NCI-H510A (cell line): ENCODE data around the gene DNAJB8.

Source experiments
- DNase-seq: peaks from one replicate; lab custom pipeline; 2025; lab: John Stamatoyannopoulos, UW

DNAJB8 gene

DNA sequence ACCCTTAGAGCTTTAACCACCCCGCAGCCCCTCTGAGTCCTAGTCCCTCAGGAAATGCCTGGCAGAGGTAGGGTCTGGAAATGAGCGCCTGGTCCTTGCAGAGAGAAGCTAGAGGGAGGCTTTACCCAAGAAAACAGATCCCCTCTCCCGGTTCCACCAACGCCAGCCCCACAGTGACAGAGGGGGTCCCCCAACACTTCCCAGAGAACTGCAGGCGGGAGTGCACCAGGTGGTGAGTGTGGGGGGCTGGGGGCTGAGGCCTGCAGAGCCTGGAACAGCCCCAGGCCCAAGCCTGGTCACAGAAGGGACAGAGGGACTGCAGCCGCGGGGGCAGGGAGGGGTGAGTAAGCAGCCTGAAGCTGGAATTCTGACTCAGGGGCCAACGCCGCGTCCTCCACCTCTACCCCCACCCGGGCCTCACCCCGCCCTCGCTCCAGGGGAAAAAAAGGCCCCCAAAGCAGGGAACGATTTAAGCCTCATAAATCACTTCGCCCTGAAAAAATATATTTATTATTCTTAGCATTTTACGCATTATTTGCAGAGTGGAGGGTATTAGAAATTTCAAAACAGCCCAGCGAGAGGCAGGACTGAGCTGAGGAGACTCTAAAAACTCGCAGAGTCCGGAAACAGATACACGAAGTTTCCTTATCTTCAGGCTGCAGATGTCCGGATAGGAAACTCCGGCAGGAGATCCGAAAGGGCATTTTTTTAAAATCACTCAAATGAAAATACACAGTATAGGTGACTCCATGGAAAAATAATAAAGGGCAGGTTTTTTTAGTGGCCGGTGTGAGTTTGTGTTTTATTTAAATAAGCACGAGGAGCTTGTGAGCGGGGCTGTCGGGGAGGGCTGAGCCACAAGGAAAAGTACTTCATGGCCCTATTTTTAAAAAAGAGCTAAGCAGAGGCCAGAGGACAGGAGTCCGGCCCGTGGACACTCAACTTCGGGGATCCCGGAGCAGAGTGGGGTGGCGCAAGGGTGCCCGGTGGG, 16.3 kb upstream of the DNAJB8 start:
- DNase-seq: no peak

DNA sequence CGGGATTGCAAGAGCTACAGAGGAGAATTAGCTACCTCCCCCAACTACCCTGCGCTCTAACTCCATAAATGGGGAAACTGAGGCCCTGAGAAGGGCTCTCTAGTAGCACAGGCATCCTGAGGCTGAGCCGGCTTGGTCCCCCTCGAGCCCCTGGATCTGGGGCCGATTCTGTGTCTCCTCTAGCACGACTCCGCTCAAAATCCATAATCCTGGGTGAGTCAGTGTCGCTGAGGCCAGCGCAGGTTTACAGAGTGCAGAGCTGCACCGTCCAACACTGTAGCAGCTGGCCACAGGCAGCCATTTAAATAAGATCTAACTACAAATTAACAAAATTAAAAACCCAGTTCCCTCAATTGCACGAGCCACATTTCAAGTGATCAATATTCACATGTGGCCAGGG, 15.5 kb upstream of the DNAJB8 start:
- DNase-seq: no peak

DNA sequence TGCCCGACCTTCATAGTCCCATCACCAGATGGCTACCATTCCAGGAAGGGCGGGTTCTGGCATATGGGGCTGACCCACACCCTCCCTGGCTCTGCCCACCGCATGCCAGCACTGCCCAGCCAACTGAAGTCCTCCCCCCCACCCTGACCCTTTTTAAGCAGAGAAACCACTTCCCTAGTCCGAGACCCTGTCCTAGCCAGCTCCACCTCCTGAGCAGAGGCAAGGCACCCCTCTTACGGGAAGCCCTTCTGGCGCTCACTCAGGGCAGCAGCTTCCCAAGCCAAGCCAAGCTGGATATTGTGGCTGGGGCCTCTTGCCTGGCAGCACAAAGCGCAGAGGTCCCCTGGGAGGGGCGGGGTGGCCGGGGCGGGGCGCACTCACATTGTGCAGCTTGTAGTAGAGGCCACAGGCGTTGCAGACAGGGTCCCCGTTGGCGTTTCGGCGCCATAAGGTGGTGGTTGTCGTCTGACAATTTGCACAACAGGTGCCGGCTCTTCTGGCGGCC, 14.8 kb upstream of the DNAJB8 start:
- DNase-seq: no peak

DNA sequence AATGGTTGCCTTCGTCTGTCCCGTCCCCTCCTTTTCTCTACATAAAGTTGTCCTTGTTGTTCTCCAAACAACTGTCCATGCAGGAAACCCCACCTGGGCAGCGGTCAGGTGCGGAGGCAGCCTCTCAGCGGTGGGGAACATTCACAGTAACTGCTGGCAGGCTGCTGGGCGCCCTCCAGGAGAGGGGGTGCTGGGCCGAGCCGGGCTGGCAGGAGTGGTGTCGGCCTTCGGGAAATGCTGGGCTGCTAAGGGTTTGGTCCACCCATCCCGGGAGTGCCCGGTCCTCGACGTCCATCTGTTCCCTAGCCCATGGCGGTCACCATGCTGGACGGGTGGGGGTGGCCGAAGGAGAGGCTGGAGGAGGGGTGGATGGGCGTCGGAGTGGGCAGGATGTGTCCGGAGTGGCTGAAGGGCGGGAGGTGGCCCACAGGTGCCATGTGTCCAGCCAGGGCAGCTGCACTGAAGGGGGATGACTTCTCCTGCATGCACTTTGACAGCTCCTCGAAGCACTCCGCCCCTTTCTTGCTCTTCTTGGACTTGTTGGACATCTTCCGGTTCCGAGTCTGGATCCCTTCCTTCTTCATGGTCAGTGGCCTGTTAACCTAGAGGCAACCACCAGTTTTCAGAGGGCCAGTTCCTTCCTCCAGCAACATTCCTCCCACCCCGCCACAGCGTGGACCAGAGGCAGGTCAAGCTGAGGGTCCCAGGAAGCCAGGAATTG, 14.2 kb upstream of the DNAJB8 start:
- DNase-seq: no peak

DNA sequence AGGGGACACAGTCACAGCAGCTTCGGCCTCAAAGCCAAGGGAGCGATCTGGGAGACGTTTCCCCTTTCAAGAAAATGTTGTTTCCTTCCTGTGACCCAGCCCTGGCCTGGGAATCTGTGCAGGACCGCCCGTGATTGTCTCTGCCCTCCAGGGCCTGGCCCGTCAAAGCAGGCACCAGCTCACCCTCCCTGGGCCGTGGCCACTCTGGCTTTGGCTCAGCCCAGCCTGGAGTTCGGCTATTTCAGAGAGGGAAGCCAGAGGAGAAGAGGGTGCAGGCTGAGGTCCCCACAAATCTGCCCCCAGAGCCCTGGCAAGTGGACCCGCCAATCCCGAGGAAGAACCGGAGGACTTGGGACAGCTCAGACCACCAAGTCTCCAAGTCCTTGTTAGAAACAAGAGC, 13.6 kb upstream of the DNAJB8 start:
- DNase-seq: no peak

DNA sequence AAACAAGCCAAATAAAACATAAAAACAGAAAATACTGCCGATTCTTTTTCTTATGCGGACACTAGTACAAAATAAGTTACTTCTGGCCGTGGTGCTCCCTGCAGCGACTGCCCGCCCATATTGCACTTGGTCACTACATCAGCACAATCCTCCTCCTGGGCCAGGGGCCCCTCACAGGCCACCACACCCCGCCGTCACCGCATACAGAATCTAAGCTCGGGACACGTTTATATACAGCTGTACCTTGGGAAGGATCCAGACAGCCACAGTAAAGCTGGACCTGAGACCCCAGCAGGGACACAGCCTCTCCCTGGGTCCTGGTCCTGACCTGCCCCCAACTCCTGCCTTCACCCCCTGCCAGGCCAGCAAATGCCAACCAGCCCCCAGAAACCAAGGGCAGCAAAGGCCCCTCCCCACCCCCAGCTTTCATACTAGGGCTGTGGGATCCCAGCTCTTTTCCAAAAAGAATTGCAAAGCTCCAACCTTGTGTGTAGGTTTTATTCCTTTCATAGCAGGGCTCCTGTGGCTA, 12.9 kb upstream of the DNAJB8 start:
- DNase-seq: no peak

DNA sequence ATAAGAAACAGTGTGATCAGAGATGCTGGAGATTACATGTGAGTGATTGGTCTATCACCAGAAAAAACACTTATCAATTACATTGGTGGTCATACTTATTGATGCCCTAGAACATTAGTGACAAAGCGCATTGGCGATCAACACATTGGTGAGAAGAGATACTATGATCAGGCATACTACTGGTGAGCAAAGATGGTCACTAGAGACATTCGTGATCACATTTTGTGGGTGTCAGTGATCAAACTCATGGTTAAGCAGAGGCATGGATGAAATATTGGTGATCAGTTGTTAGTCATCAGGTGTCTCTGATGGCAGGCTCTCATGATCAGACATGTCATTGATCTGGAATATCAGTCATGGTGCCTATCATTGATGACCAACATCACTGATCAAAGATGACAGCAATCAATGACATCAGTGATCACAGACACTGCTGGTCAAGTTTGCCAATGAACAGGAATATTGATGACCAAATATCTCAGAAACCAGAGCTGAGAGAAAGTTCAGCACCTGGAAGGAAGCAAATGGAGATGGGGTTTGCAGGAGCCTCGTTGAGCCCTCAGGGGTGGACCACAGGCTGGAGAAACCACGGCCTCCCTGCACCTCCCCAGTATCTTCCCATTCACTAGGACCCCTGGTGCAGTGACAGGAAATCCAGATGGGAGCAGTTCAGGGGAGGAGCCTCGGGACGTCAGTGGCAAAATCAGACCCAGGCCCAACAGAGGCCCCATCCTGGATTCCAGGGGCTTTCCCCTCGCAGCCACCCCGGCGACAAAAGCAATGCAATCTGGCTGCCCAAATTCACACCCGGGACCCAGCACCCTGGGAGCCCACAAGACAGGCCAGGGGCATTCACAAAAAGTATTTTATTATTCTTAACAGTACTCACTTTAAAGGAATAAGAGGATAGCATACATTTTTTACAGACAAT, 12.2 kb upstream of the DNAJB8 start:
- no peak for DNase-seq

DNA sequence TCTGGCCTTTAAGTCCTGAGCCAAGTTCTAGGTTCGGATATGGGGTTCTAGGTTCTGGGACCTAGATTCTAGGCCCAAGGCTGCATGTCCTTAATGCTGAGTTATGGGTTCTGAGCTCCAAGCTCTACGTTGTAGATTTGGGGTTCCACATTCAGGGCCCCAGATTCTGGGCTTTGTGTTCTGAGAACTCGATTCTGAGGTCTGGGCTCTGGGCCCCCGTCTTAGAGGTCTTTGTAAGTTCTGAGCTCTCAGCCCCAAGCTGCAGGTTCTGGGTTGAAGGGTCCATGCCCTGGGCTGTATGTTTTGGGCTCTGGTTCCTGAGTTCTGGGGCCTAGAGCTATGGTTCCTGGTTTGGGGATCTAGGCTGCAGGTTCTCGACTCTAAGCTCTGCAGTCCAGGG, 10.0 kb upstream of the DNAJB8 start:
- DNase-seq: no peak

DNA sequence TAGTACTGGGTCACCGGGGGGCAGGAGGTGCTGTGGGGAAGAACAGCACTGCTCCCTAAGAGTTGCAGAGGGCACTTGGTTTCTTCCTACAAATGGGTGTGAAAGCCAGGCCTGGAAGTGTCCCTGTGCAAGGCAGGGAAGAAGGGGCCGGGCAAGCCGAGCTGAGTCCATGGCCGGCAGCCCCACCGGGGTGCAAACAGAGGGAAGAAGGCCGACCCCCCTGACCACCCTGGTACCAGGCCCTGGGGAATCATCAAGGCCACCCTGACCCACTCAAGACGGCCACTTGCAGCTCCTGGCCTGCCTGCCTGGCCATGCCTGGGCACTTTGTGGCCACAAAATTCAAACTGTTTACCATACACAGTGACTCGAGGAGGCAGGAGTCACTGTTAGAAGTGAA, 8.7 kb upstream of the DNAJB8 start:
- no peak for DNase-seq

DNA sequence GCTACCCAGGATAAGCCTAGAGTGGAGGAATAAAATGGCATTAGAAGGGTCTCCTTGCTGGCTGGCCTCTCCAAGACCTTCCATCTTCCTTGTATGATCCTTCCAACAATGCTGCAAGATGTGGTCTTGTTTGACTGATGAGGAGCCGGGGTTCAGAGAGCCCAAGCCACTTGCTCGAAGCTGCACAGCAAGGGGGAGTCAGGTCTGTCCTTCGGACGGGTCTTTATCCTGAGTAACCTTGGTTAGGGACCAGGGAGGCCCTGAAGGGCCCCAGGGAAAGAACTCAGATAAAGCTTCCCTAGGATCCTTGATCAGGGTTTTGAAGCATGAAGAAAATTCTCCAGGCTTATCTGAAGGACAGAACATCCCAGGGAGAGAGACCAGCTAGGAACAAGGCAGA, 7.0 kb upstream of the DNAJB8 start:
- DNase-seq: no peak

DNA sequence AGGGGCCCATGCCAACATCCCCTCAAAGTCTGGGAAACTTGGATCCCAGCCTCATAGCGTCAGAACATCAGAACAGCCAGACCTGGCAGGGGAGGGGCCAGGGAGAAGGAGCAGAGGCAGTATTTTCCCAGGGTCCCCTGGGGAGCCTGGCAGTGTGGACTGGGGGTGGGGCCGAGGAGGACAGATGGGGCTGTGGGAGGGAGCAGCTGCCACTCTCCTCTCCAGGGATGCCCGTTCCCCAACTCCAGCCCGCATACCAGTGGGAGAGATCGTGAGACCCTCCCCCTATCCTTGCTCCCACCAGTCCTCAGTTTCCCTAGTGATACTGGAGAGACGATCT, 6.5 kb upstream of the DNAJB8 start:
- no peak for DNase-seq

DNA sequence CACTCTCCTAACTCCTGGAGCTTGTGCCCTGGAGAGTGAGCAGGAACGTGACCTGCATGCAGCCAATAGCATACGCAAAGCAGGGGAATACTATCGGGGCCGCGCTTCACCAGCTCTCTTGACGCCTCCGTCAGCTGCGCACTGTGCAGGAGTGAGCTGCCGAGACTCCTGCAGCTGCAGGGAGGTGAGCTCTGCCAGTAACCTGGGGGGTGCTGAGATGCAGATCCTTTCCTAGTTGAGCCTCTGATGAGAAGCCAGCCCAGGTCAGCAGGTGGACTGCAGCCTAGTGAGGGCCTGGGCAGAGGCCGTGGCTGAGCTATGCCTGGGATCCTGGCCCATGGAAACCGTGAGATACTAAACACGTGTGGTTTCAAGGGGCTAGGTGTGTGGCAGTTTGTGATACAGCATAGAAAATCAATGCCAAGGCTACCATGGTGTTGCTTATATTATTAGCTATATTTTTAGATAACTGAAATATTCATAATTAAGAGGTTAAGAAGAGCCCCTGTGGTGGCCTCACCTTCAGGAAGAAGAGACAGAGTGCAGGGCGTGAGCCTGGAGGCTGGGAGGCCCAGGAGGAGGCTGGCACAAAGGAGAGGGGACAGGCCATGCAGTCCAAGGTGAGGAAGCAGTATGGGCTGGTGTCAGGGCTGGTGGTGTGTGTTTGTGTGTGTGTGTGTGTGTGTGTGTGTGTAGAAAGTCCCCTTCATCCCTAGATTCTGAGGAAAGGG, 5.9 kb upstream of the DNAJB8 start:
- no peak for DNase-seq

DNA sequence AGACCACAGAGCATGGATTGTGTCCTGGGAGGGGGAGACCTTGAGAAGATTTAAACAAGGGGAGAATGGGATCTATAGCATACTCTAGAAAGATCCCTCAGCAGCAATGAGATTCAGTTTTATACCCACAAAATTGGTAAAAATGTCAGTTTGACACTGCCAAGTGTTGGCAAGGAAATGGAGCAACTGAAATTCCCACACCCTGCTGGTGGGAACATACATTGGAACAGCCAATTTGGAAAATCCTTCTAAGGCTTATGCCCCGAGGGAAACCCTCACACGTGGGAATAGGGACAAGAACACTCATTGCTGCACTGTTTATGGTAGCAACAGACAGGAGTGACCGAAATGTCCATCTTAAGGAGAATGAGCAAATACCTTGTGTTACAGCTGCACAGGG, 5.0 kb upstream of the DNAJB8 start:
- DNase-seq: no peak

DNA sequence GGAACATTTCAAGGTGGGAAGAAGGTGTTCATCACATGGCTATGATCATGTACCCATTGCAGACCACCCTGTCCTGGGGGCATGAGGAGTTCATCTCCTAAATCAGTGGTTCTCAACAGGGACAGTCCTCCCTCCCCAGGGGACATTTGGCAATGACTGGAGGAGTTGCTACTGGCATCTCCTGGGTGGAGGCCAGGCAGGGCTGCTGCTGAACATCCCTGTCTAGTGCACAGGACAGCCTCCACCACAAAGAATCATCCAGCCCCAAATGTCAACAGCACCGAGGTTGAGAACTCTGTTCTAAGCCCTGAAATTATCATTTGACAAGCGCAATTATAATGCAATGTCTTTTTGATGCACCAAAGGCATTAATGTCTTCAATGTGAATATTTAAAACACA, 4.4 kb upstream of the DNAJB8 start:
- no peak for DNase-seq

DNA sequence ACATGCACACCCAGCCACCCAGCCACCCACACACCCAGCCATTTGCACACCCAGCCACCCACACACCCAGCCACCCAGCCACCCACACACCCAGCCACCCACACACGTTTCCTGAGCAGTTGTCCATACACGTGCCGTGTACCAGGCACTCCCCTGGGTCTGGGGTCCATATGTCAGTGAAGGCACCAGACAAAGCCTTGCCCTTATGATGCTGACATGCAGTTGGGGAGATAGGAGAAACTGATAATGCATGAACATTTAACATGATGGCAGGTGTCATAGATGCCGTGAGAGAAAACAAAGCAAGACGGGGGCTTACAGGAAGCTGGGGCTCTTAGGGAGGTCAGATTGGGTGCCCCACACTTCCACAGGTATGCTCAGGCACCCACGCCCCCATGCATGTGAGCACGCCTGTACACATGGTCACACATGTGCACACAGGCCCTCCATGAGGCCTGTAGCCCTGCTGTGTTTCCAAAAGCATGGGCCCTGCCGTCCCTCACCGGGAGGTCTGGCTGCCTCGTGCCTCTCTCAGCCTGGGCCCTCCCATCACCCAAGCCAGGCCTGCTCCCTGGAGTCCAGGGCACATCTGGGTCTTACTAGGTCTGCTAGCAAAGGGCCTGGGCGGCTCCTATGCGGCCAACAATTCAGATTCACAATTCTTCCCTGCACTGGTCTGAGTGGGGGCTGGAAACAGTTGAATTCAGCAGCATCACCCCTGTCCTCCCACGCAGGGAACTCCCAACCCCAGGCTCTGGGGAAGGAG, 3.6 kb upstream of the DNAJB8 start:
- no peak for DNase-seq

DNA sequence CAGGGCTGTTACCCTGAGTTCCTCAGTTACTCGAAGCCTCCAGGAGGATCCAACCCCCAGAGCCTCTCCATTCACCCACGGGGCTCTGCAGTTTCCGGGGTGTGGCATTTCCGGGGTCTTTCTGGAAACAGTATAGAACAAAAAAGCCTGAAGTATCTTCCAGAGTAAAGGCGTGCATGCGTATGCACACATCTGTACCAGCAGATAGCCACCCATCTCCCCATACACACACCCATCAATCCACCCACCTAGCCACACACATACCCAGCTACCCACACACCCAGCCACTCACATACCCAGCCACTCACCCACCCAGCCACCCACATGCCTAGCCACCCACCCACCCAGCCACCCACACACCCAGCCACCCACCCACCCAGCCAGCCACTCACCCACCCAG, 2.9 kb upstream of the DNAJB8 start:
- no peak for DNase-seq

DNA sequence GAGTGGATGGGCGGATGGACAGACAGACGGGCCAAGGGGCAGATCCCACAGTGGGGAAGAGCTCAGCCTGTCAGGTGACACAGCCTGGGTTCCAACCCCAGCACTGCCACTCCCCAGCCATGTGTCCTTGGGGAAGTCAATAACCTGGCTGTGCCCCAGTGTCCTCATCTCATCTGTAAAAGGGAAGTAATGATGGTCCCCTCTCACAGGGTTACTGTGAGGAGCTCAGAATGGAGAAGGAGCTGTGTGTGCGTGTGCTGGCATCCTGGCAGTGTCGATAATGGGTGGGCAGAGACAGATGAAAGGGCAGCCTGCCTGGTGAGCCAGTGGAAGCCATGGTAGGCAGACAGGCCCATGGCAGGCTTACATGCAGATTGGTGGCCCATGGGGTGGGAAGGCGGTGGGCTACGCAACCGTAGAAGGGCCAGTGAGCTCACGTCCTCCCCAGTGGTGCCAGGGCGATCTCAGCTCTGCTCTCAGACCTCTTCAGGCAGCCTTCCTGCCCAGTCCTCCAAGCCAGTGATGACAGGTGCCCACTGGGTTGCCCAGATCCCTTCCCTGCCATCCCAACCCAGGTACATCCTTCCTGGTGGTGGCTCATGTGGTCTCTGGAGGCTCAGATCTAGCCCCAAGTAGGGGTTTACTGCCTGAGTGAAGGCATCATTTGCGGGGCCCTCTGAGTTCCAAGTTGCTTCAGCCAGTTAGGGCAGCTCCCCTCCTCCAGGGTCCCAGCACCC, 2.3 kb upstream of the DNAJB8 start:
- no peak for DNase-seq

DNA sequence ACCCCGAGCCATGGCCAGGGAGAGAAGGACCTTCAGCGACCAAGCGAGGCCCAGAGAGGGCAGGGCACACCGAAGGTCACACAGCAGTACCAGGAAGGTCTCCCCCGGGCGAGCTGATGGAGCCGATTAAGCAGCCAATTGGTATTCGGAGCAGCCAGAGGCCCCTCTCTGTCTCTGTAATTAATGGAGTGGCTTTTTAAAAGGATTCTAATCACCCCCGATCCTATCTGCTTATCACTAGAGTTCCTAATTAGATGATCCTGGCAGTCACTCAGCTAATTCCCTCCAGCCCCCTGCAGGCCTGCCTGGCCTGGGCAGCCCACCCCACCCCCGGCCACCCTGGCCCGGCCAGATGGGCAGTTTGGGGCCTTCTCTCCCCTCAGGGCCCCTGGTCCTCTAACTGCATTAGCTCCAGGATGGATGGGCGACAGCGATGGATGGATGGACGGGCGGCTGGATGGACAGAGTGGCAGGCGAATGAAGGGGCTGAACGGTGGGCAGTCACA, 1.6 kb upstream of the DNAJB8 start:
- DNase-seq: no peak

DNA sequence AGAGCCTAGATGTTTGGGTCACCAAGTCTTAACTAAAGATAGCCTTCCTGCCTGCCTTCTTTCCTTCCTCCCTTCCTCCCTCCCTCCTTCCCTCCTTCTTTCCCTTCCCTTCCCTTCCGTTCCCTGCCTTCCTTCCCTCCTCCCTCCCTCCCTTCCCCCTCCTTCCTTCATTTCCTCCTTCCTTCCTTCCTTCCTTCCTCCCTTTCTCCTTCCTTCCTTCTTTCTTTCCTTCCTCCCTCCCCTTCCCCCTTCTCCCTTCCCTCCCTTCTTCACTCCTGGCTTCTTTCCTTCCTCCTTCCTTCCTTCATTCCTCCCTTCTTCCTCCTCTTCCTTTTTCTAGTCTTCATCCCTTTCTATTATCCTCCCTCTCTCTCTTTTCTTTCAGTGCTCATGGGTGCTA, 2.0 kb downstream of the DNAJB8 start:
- no peak for DNase-seq

DNA sequence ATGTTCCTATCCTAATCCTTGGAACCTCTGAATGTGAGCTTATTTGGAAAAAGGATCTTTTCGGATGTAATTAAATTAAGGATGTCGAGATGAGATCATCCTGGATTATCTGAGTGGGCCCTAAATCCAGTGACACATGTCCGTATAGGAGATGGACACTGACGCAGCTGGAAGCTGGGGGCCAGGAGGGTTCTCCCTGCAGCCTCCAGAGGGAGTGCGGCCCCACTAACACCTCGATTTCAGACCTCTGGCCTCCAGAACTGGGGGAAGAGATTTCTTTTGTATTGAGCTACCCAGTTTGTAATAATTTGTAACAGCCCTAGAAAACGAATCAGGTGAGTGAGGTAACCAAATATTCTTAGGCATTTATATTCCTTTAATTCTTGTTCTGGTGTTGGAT, 2.5 kb downstream of the DNAJB8 start:
- DNase-seq: no peak
